GM19043 (cell line): ENCODE results near the gene PCDHA7.
"Not testable (repeated sequence)": the region's sequence is repeated elsewhere in the genome, so short reads cannot be mapped to it uniquely, and the experiment has no call there.

Experiments used
- ATAC-seq: cut with Tn5 transposase; IDR thresholded peaks from one replicate; pipeline ENCODE4 v1.9.1; 2021; ENCODE audit warnings: low read depth; ENCODE audit not compliant: unreplicated experiment

PCDHA7 gene

GRCh38 chr5:140833993-140834392 lies at the start of gene PCDHA7:
PCDHA7 (plus strand) TSS chr5:140834269; CDS start chr5:140834384, 115 bp downstream.
- no peak for ATAC-seq

GRCh38 chr5:140785905-140786686 lies 48.0 kb upstream of the PCDHA7 start, which contains the start of gene PCDHA1:
PCDHA1 (plus strand) TSS chr5:140786140.
- ATAC-seq: no peak

- ATAC-seq: not testable (repeated sequence)
Measured at GRCh38 chr5:140787422-140787821, 46.6 kb upstream of the PCDHA7 start.

GRCh38 chr5:140787849-140788504 lies 46.1 kb upstream of the PCDHA7 start:
- not testable (repeated sequence) for ATAC-seq

- no peak for ATAC-seq
Measured at GRCh38 chr5:140791089-140791488, 43.0 kb upstream of the PCDHA7 start.

- no peak for ATAC-seq
Measured at GRCh38 chr5:140794595-140795258, 39.3 kb upstream of the PCDHA7 start, which contains the start of gene PCDHA2. PCDHA2 (plus strand) TSS chr5:140794852.

GRCh38 chr5:140795259-140795641 lies 38.8 kb upstream of the PCDHA7 start:
- no peak for ATAC-seq

GRCh38 chr5:140796072-140796717 lies 37.9 kb upstream of the PCDHA7 start:
- not testable (repeated sequence) for ATAC-seq

- no peak for ATAC-seq
Measured at GRCh38 chr5:140796718-140797095, 37.4 kb upstream of the PCDHA7 start.

GRCh38 chr5:140800816-140801493 lies 33.1 kb upstream of the PCDHA7 start, which contains the start of gene PCDHA3:
PCDHA3 (plus strand) TSS chr5:140801057.
- ATAC-seq: no peak

- no peak for ATAC-seq
Measured at GRCh38 chr5:140801494-140801841, 32.6 kb upstream of the PCDHA7 start.

GRCh38 chr5:140802381-140802780 lies 31.7 kb upstream of the PCDHA7 start:
- ATAC-seq: not testable (repeated sequence)

- ATAC-seq: no peak
Measured at GRCh38 chr5:140802781-140803271, 31.2 kb upstream of the PCDHA7 start.

- ATAC-seq: no peak
Measured at GRCh38 chr5:140806834-140807775, 27.0 kb upstream of the PCDHA7 start, which contains the start of gene PCDHA4. PCDHA4 (plus strand) TSS chr5:140807068.

GRCh38 chr5:140808241-140808888 lies 25.7 kb upstream of the PCDHA7 start:
- not testable (repeated sequence) for ATAC-seq

GRCh38 chr5:140808889-140809291 lies 25.2 kb upstream of the PCDHA7 start:
- ATAC-seq: no peak

GRCh38 chr5:140821375-140822280 lies 12.4 kb upstream of the PCDHA7 start, which contains the start of gene PCDHA5:
PCDHA5 (plus strand) TSS chr5:140821613.
- no peak for ATAC-seq
